Measurements from ENCODE around the gene ENPEP.

DNA sequence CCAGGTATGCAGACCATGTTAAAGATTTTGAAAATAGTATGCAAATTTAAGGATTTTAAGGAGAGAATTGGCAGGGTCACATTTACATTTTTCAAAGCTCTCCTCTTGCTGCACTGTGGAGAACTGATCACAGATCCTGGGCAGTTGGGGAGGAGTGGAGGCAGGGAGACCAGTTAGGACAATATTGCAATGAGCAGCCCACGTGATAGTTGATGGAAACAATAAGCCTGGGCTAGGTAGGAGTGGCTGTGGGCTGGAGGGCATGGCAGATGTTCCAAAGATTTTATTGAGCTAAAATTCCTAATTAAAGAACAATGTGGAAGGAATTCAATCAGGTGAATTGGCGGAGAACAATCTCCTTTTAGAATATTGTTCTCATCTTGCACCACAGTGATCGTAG is 50.6 kb downstream of the ENPEP start:
- TF ChIP-seq, protein P1, sequence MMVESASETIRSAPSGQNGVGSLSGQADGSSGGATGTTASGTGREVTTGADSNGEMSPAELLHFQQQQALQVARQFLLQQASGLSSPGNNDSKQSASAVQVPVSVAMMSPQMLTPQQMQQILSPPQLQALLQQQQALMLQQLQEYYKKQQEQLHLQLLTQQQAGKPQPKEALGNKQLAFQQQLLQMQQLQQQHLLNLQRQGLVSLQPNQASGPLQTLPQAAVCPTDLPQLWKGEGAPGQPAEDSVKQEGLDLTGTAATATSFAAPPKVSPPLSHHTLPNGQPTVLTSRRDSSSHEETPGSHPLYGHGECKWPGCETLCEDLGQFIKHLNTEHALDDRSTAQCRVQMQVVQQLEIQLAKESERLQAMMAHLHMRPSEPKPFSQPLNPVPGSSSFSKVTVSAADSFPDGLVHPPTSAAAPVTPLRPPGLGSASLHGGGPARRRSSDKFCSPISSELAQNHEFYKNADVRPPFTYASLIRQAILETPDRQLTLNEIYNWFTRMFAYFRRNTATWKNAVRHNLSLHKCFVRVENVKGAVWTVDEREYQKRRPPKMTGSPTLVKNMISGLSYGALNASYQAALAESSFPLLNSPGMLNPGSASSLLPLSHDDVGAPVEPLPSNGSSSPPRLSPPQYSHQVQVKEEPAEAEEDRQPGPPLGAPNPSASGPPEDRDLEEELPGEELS (CRISPR knock-in tag; IDR thresholded peaks at IDR 0.05), result no peak
- TF ChIP-seq, protein P2, sequence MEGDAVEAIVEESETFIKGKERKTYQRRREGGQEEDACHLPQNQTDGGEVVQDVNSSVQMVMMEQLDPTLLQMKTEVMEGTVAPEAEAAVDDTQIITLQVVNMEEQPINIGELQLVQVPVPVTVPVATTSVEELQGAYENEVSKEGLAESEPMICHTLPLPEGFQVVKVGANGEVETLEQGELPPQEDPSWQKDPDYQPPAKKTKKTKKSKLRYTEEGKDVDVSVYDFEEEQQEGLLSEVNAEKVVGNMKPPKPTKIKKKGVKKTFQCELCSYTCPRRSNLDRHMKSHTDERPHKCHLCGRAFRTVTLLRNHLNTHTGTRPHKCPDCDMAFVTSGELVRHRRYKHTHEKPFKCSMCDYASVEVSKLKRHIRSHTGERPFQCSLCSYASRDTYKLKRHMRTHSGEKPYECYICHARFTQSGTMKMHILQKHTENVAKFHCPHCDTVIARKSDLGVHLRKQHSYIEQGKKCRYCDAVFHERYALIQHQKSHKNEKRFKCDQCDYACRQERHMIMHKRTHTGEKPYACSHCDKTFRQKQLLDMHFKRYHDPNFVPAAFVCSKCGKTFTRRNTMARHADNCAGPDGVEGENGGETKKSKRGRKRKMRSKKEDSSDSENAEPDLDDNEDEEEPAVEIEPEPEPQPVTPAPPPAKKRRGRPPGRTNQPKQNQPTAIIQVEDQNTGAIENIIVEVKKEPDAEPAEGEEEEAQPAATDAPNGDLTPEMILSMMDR (IDR thresholded peaks at IDR 0.05), result no peak
- TF ChIP-seq NFYB (CRISPR knock-in tag; conservative IDR thresholded peaks at IDR 0.05; ENCODE audit: low read depth), result no peak

Data from WTC11 (cell line).